RWPE1 (cell line): ENCODE data around the gene ARHGAP45.

Experiments
- CTCF ChIA-PET: fragments of 350-600 bp; sonication (Branson Sonifier 250); formaldehyde crosslinking; extraction: SDS; loops from one replicate; lab custom pipeline; 2021; lab: Yijun Ruan, JAX
- POLR2A ChIA-PET: fragments of 400-600 bp; formaldehyde crosslinking; extraction: SDS; loops from one replicate; lab custom pipeline; 2020; ENCODE audit warnings: antibody characterized with exemption; ENCODE audit not compliant: low non-redundant PET; lab: Yijun Ruan, JAX
- DNase-seq: peaks from one replicate; pipeline ENCODE4 v3.0.0; 2012; ENCODE audit warnings: low spot score
- H3K27ac ChIP-seq: fragments of 450-650 bp; 2 replicates; pipeline ENCODE4 v1.5.1; 2017
- CTCF ChIP-seq: fragments of 450-650 bp; conservative IDR thresholded peaks from 2 replicates; pipeline ENCODE4 v1.5.1; 2017; ENCODE audit warnings: low read depth, mild to moderate bottlenecking

The ARHGAP45 gene

DNA sequence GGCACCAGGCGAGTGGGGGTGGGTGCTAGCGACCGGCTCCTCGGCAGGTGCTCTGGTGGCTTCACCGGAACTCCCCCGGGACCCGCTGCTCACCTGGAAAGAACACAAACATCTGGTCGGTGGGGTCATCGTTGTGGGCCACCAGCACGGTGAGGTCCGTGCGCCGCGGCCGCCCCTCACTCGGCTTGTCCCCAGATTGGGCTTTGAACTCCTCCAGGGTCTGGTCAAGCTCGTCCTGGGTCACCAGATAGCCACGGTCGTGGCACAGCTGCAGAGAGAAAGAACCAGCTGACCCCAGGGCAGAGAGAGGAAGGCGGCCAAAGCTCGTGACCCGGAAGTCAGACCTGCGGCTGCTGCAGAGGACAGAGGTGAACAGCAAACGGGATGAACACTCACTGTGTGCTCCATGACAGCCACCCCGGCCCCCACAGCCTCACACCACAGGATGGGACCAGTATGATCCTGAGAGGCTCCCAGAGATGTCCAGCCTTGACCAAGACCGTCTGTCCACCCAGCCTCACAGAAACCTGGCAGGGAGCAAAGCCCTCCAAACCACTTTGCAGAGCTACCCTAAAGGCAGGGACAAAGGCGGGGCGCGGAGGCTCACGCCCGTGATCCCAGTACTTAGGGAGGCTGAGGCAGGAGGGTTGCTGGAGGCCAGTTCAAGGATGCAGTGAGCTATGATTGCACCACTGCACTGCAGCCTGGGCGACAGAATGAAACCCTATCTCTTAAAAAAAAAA lies 27.0 kb downstream of the ARHGAP45 start:
- peak overlapping the region; percentile 79 for H3K27ac ChIP-seq
- ChIA-PET POLR2A (no interaction called here), CTCF (interaction anchor here (0.6 kb wide), 1 partner anchor 17 kb away, joined by 9 read pairs; no protein-coding TSS in a partner anchor)
- no peak for TF ChIP-seq CTCF
- no peak for DNase-seq

DNA sequence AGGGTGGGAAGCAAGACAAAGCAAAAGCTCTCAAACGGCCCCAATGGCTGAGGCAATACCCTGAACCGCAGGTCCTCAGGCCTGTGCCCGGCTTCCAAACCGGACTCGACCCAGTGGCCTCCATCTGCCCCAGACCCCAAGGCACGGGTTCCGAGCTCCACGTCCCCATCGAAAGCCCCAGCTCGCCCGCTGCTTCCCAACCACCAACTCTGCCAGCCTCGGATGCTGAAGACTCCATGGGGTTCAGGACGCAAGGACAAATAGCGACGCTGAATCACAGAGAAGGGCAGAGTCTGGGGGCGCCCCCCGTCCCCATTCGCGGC lies 27.6 kb downstream of the ARHGAP45 start:
- POLR2A ChIA-PET, result no interaction called here
- CTCF ChIA-PET, result no interaction called here
- H3K27ac ChIP-seq, result peak overlapping the region; percentile 79
- no peak for TF ChIP-seq CTCF
- DNase-seq, result no peak

DNA sequence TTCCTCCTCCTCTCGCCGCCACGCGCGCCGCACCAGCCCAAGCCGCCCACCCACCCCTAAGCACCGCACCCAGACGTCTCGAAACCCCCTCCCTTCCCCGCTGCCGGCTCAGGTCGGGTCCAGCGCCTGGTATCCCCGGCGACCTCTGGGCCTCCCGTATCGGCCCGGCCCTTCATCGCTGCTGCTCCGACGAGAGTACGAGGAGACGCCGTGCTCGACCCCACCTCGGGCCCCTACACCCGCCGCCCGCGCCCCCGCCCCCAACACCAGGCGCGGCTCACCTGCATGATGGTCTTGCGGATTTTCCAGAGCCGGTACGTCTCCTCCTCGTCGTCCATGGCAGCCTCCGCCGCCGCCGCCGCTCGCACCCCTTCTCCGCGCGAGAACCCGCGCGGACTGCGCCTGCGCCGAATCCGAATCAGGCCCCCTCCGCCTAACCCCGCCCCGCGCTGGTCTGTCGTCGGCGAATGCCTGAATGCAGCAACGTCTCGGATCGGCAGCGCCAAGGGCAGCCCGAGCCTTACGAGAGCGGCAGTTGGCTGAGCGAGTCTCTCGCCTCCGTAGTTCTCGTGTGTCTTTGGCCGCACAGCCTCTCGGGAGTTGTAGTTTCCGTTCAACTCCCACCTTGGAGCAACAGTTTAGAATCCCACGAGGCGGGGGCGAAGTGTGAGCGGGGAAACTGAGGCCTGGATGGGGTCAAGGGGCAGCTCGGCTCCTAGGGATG lies 28.2 kb downstream of the ARHGAP45 start, which contains the start of gene POLR2E:
TSS of gene POLR2E (minus strand) at position 398 of the 724 bp plus-strand sequence. CDS start at position 338, 60 bp downstream.
- POLR2A ChIA-PET, result no interaction called here
- H3K27ac ChIP-seq, result peak within 1 kb of the TSS; percentile 79
- CTCF ChIA-PET, result interaction anchor here (0.7 kb wide), 1 partner anchor 254 kb away, joined by 6 read pairs; no protein-coding TSS in a partner anchor
- TF ChIP-seq CTCF, result no peak
- peak; percentile 92 for DNase-seq

DNA sequence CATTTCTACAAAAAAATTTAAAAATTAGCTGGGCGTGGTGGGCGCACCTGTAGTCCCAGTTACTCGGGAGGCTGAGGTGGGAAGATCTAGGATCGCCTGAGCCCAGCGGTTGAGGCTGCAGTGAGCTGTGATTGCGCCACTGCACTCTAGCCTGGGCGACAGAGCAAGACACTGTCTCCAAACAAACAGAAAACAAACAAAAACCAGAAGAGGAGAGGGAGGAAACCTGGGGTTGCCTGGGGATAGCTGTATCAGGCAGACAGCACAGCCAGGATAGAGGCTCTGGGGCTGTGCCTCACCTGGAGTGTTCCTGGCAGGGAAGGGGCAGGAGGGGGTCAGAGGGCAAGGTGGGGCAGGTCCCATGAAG lies 30.8 kb downstream of the ARHGAP45 start:
- ChIA-PET POLR2A (interaction anchor here (0.6 kb wide), 1 partner anchor 75 kb away, joined by 4 read pairs; no protein-coding TSS in a partner anchor), CTCF (interaction anchor here (0.5 to 0.9 kb wide), 2 partner anchors 15 to 28 kb away, joined by 3 to 5 read pairs; no protein-coding TSS in a partner anchor)
- H3K27ac ChIP-seq, result peak overlapping the region; percentile 100
- DNase-seq, result no peak
- TF ChIP-seq CTCF, result no peak

GRCh38 chr19:1098177-1099051 lies 31.4 kb downstream of the ARHGAP45 start:
- no peak for TF ChIP-seq CTCF
- DNase-seq, result peak; percentile 39
- peak overlapping the region; percentile 100 for H3K27ac ChIP-seq
- CTCF ChIA-PET, result interaction anchor here (0.5 to 0.9 kb wide), 2 partner anchors 16 to 27 kb away, joined by 3 to 5 read pairs; no protein-coding TSS in a partner anchor
- POLR2A ChIA-PET, result interaction anchor here (0.6 kb wide), 1 partner anchor 74 kb away, joined by 4 read pairs; no protein-coding TSS in a partner anchor
